Neutrophil (primary cell): ENCODE measurements around the gene TRIM2.

Experiments used
- H3K27ac ChIP-seq: fragments of 200-600 bp; sonication (generic); 2 replicates; pipeline ENCODE4 v1.5.1; 2016; ENCODE audit warnings: mild to moderate bottlenecking, moderate library complexity
- H3K27me3 ChIP-seq: fragments of 200-600 bp; sonication (generic); 2 replicates; pipeline ENCODE4 v1.6.0; 2016; ENCODE audit warnings: mild to moderate bottlenecking
- H3K36me3 ChIP-seq: fragments of 200-600 bp; sonication (generic); 2 replicates; pipeline ENCODE4 v1.5.1; 2017
- H3K4me1 ChIP-seq, 2 experiments: fragments of 200-600 bp in 1 of 2; sonication (generic) in 1 of 2; 1 replicate in 1 of 2; 2 replicates in 1 of 2; pipeline versions ENCODE4 v1.5.1 to v1.6.1; 2013 to 2016; ENCODE audit warnings: low read depth in 1 of 2, low read length in 1 of 2, mild to moderate bottlenecking in 1 of 2, moderate library complexity in 1 of 2; ENCODE audit not compliant: control insufficient read depth in 1 of 2, insufficient read depth in 1 of 2
- H3K4me3 ChIP-seq, 2 experiments: fragments of 200-600 bp in 1 of 2; sonication (generic) in 1 of 2; 1 replicate in 1 of 2; 2 replicates in 1 of 2; pipeline ENCODE4 v1.5.1; 2013 to 2016; ENCODE audit warnings: low read depth in 1 of 2, low read length in 1 of 2, mild to moderate bottlenecking in 1 of 2, moderate library complexity in 1 of 2
- H3K9me3 ChIP-seq: fragments of 200-600 bp; sonication (generic); 2 replicates; pipeline ENCODE4 v1.5.1; 2016
- TF ChIP-seq, protein P1 (sequence below): fragments of 200-600 bp; sonication (generic); IDR thresholded peaks from 2 replicates; pipeline ENCODE4 v1.5.1; 2016; ENCODE audit warnings: antibody characterized with exemption

TRIM2 gene

DNA sequence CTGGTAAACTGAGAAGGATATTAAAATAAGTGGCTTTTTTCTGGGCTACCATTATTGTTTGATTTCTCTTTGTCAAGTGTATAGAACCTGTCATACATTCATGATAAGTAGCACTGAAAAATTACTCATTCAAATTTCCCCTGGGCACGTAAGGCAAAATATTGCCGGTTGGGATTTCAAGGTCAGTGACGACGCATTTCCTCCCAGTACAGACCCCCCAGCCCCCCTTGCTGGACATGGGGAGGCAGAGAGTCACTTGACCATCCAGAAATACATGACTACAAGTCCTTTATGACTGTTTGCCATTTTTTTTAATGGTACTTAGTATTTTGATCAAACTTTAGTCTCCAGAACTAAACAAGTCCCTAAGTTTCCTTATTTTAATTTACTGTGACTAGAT lies 133.4 kb downstream of the TRIM2 start:
- Histone ChIP-seq H3K36me3 (no peaks in the 10 kb centered on the region), H3K27ac (no peak overlapping the region), H3K9me3 (no peaks in the 10 kb centered on the region), H3K27me3 (peaks cover under 1% of the 10 kb centered on the region), H3K4me3 (no peak overlapping the region), H3K4me1 (peaks cover 15 to 16% of the 10 kb centered on the region in 2 experiments)
- TF ChIP-seq, protein P1, sequence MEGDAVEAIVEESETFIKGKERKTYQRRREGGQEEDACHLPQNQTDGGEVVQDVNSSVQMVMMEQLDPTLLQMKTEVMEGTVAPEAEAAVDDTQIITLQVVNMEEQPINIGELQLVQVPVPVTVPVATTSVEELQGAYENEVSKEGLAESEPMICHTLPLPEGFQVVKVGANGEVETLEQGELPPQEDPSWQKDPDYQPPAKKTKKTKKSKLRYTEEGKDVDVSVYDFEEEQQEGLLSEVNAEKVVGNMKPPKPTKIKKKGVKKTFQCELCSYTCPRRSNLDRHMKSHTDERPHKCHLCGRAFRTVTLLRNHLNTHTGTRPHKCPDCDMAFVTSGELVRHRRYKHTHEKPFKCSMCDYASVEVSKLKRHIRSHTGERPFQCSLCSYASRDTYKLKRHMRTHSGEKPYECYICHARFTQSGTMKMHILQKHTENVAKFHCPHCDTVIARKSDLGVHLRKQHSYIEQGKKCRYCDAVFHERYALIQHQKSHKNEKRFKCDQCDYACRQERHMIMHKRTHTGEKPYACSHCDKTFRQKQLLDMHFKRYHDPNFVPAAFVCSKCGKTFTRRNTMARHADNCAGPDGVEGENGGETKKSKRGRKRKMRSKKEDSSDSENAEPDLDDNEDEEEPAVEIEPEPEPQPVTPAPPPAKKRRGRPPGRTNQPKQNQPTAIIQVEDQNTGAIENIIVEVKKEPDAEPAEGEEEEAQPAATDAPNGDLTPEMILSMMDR = no peak

- Histone ChIP-seq H3K4me1 (peaks cover 30 to 34% of the 10 kb centered on the region in 2 experiments), H3K27ac (peak overlapping the region; percentile 25), H3K4me3 (no peak overlapping the region), H3K9me3 (no peaks in the 10 kb centered on the region), H3K27me3 (peaks cover 26% of the 10 kb centered on the region), H3K36me3 (no peaks in the 10 kb centered on the region)
- TF ChIP-seq, protein P1 = no peak
Measured at GRCh38 chr4:153341575-153342090, 137.4 kb downstream of the TRIM2 start.

DNA sequence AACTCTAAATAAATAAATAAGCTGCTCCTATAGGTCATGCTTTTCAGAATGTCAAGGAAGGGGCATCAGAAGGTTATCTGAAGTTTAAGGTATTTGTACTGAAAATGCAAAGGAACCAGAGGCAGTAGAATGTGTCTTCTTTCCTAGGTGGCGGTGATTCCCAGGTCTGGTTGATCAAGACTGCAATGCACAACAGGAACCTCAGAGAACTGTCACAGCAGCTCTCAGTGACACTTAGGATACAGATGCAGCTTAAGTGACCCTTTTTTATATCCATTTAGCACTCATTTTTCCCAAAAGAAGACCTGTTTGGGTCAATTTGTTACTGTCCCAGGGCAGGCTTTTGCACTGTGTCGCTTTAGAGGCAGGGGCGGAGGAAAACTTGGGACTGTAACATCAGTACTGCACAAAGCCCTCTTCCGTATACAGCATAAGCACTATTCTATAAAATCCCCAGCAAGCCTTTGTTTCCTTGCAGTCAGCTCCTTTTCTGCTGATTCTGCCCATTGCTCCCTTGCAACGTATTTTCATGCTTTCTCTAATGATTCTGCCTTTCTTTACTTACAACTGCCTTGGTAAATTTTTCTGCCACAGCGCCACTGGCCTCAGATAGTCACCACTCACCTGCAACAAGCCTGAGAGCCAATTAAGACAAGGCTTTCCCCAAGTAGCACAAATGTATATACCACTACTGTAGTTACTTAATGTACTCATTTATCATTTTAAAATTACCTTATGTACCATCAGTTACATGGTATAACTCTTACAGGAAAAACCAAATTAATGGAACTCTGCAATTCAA lies 138.7 kb downstream of the TRIM2 start:
- TF ChIP-seq, protein P1 = no peak
- H3K27ac ChIP-seq = no peak overlapping the region
- H3K36me3 ChIP-seq = no peaks in the 10 kb centered on the region
- peaks cover 30 to 32% of the 10 kb centered on the region in 2 experiments for H3K4me1 ChIP-seq
- peaks cover 26% of the 10 kb centered on the region for H3K27me3 ChIP-seq
- no peaks in the 10 kb centered on the region for H3K9me3 ChIP-seq
- H3K4me3 ChIP-seq = no peak overlapping the region

DNA sequence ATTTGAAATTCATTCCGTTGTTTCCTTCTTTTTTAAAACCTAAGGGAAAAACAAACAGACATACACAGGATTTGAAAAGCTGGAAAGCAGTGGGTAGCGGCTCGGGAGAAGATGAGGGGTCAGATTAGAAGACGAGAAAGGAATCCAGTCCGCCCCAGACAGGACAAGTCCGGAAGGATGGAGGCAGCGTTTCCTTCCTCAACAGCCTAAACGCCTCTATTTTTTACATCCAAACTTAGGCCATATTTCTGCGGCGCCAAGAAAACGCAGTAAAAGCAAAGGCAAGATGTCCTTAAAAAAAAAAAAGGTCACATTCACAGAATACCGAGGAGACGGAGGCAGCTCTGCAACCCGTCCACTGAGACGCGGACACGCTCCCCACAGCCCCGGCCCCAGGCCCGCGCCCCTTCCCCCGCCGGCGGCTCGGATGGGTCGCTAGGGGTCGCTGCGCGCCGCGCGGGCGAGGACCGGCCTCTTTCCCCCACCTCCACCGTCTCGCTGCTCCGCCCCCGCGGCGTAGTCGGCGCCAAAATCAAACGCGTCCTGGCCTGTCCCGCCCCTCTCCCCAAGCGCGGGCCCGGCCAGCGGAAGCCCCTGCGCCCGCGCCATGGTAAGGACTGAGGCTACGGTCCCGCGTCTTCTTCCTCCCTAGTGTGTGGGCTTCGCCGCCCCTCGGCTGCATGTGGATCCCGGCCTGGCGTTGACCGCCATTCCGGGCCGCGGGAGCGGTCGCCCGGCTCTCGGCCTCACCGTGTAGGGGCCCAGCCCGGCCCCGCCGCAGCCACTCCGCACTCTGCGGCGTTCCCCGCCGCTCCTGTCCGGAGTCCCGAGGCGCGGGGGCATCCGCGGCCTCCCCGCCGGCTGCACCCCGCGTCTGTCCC lies 140.1 kb downstream of the TRIM2 start, which contains the start of gene MND1:
Gene MND1 (plus strand): TSS at position 558 of the 881 bp plus-strand sequence. CDS start 50 bp downstream, at position 608.
- H3K36me3 ChIP-seq = no peaks in the 10 kb centered on the region
- H3K4me3 ChIP-seq = peak within 1 kb of the TSS; percentile 66 to 72
- peaks cover 26% of the 10 kb centered on the region for H3K27me3 ChIP-seq
- no peak within 1 kb of the TSS for H3K27ac ChIP-seq
- TF ChIP-seq, protein P1 = peak; percentile 71
- peaks cover 26 to 27% of the 10 kb centered on the region in 2 experiments for H3K4me1 ChIP-seq
- no peaks in the 10 kb centered on the region for H3K9me3 ChIP-seq
